Activated CD8-positive, alpha-beta memory T cell treated with anti-CD3 and anti-CD28 coated beads, Interleukin-2, amount 50 U/mL, for 1 hour (primary cell): Measurements from ENCODE around the gene THRB.

ENCODE experiments used
- DNase-seq: peaks from one replicate; pipeline ENCODE4 v3.0.0-alpha.2; 2020; ENCODE audit errors: extremely low read depth

Gene THRB

DNA sequence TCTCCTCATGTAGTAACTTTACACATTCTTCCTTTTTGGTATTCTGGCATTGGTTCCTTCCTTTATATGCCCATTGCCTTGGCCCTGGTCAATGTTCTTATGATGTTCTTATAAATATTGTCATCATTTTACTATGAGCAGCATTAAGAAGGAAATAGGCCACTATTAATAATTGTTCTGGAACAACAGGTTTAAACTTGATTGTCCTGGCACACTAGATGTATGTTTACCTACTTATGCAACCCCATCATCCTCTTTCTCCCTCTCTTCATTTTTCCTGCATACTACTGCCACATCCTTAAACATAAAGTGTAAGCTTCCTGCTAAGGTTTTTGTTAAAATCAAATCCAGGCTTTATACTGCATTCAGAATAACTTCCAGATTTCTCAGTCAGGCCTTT is 114.7 kb downstream of the THRB start:
- no peak for DNase-seq

DNA sequence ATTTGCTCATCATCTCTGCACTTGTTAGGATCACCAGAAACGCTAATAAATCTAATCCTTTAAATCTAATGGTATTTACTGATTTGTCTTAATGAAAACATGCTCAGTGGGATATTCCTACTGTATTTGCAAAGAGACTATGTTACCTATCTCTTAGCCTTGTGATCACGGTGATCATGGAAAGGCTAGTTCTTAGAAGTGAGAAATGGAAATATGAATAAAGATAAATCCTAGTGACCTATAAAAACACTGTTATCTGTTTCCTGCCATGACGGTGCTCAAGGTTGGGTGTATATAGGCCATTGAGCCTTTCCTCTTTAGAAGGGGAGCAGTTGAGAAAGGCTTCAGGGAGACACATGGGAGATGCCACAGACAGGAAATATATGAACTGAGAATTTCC is 116.3 kb downstream of the THRB start:
- DNase-seq, result no peak

DNA sequence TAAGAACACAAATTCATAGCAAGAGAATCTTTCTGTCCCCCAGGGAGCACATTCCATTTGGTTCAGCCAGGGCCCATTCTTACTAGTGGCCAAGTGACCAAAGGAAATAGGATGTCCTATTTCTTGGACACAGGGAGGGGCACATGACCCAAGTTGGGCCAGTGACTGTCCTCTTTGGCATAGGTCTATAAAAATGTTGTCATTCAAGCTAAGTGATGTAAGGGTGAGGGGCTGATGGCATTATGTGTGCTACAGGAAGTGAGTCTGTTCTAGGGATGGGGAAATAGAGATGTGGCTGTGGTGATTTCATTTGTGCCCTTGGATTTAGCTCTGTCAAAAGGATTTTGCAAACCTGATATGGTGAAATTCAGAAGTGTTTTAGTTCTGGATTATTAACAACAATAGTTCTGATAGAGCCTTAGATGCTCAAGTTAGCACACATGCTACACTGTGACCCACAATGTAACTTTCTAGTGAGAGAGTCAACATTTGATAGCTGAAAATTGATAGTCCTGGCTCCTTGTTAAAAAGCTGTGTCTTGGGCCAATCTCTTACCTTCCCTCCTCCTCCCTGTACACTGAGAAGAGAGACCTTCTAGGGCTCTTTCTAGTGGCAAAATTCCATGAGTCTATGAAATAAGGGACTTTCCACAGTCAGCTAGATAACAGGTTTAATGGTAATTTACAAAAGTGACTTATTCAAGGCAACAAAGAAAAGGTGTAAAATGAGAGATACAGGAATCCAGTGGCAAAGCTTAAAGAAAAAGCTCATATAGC is 117.2 kb downstream of the THRB start:
- DNase-seq, result no peak

DNA sequence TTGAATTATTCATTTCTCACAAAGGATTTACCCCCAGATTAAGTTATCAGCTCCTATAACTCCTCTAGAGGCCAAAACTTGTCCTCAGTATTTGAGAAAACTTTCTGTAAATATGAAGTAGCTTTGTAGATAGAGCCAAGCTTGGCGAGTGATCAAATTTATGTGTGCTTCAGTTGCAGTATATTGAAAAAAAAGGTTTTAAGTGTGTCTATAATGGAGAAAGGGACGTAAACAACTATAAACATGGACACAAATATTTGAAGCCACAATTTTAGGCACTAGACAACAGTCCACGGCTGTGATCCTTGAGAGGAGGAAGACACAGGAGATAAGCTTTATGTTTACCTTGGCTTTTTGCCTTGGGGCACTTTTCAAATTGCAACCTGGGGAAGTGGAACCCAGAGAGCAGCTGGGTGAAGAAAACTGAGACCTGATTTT is 118.7 kb downstream of the THRB start:
- DNase-seq, result no peak

DNA sequence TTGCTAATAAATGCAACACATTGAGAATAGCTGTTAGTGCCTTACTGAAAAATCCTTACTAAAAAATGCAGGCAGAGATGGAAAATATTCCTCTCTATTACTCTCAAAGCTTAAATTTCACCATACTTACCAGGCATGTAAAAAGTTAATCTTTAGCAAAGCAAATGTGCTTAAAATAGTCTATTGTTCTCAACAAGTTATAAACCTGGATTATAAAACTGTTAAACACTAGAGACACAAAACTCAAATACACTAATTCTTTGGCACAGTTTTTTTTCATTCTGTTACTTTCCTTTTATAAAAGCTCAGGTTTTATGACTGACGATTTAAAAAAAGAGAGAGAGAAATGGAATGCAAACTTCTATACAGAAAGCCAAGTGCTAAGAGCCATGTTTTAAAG is 119.8 kb downstream of the THRB start:
- DNase-seq, result no peak

DNA sequence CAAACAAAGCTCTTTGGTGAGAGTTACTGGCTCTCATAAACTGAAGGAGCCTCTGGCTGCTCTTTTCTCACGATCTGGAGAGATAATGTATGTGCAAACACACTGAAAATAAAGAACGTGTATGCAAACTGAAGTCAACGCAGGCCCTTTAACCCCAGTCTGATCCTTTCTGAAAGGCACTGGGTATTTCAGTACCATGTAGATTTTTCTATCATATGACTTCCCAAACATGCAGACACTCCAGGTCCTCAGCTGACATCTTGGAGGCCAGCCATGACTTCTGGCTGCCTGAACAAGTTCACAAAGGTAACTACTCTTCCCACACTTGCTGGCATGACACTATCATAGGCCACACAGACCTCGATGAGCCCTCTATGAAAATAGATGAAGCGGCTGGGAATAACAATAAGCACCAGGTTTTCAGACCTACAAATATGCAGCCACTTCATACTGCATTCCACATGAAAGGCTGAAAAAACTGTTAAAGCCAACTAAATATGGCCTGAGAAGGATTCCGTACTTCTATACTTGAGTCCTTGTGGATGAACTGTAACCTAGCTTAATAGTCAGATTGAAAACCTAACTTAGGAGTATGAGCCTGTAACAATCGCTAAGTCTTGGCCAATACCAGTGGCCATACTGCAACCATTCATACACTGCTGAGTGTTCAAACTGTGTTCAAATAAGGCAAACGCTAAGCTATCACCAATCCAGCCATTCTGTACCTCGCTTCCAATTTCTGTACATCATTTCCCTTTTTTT is 121.3 kb downstream of the THRB start:
- DNase-seq, result no peak

DNA sequence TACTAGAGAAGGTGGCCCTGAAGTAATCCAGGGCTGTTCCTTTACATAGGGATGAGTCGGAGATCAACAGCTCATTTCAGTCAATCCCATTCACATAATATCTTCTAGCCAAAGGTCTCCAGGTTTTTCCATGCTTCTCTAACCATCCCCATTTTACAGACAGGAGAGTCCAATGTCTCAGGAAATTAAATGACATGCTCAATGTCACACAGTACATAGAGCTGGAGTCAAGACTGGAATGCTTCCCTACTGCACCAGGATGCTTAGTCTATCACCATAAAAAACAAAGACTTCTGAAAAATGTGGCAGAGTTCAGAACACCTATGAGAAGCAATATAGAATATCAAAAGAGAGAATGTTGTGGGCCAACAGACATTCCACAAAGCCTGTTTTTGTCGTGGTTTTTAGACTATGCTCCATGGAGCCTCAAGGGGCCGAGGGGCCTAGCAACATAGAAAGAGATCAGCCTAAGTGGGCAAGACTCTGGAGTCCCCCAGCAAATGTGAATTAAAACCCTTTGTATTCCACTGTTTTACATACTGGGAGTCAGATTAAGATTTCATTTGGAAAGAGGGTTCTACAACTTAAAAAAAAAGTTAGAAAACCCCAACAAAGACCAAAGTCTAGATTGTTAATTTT is 122.0 kb downstream of the THRB start:
- no peak for DNase-seq

DNA sequence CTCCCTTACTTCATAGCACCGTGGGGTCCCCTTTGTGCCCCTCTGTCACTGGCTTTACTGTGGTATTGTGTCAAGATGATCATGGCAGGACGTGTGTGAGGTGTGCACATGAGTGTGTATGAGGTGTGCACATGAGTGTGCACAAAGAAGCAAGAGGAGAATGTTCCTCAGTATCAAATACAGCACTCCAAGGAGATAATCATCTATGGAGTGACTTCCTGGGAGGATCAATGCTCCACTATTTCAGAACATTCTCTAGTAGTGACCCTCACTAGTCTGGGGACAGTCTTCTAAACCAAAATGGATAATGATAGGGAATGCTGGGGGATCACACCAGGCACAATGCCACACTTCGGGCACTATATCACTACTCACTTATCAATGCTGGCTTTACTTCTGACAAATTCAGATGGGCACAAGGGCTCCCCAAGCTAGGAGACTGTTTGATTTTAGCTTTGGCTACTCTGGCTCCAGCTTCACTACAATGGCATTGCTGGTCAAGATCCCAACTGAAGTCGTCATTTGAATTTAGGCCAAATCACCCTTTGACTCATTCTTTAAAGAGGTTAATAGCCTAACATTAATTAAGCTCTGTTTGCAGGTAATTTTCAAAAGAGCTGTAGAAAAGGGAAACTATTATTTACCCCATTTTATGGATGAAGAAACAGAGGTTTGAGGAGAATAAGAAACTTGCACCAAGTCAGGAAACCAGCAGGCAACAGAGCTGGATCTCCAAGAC is 124.1 kb downstream of the THRB start:
- DNase-seq, result no peak

DNA sequence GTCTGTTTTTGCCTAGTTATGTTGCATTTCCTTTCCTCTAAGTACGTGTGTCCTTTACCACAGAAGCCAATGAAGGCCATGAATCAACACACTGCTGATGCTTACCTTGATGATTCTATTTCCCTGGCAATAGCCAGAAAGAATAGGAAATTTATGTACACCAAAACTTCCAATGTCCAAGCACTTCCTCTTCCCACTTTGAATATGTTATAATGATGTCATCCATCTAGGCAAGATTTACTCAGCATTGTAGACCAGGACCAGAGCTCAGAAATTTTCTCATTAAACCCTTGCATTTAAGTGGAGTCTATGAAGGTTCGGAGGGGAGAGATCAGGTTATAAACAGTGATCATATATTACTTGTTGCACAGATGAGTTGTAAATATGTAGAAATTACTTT is 126.0 kb downstream of the THRB start:
- no peak for DNase-seq

DNA sequence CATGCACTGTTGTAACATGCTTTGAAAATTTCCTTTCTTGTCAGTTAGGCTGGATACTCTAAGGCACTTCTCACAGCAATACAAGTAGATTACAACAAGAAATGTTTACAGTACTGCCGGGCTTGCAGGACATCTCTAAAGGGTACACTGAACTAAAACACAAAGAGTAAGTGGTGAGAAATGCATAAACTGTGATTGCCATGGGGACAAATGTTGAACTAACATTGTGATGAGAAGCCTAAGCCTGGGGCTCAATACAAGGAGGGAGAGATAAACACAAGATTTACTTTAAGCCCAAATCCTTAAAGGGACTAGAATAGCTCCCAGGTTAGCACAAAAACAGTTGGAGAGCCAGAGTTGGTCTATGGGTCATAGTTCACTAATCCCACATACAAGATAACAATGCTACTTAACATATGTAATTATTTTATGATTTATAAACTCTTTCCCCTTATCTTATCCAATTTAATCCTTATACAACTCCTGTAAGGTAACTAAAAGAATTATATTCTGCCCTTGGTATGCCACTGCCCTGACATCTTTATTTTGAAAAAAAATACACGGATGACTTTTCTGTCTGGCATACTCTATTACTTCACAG is 126.9 kb downstream of the THRB start:
- no peak for DNase-seq

DNA sequence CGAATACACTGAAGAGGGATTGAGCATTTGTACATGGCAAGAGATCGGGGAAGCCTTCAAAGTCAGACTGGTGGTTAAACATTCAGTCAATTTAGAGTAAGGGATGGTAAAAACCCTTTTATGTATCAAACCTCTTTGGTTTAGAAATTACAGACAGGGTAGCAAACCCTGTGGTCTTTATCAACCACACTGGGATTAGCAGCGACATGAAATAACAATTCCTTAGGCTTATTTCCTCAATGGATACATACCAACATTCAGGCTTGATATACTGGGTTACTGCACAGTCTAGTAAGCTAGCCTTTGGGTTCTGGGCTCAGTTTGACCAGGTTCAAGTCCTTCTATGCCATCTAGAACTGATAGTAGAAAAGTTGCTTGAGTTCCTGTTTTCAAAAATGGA is 127.4 kb downstream of the THRB start:
- no peak for DNase-seq

DNA sequence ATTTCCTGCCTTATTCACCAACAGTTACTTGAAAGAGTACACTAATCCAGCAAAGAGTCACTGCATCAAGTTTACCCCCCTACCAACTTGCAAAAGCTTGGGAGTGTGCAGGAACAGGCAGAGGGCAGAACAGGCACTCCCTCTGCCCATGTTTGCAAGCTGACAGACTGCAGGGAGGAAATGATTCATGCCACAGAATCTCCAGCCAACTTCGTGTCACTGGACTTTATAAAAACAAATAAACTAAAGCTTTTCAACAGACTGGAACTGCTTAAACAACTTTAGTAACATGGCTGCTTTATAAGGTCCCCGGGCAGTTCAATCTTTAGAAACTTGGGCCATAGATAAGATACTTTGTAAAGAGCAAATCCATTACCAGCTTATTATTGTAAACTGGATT is 129.5 kb downstream of the THRB start:
- DNase-seq, result no peak

DNA sequence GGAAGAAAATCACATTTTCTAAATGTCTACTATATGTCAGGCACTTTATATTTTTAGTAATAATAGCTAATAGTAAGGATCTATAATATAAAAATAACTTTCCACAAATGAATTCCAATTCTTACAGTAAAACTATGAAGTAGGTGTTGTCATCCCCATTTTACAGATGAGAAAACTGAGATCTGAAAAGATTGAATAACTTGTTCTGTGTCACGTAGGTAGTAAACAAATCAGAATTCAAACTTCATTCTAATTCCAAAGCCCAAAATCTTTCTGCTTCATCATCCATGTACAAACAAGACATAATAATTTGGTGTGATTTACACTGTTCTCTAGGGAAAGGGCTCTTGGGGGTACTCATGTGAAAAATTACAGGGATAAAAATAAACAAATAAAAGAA is 130.3 kb downstream of the THRB start:
- no peak for DNase-seq

DNA sequence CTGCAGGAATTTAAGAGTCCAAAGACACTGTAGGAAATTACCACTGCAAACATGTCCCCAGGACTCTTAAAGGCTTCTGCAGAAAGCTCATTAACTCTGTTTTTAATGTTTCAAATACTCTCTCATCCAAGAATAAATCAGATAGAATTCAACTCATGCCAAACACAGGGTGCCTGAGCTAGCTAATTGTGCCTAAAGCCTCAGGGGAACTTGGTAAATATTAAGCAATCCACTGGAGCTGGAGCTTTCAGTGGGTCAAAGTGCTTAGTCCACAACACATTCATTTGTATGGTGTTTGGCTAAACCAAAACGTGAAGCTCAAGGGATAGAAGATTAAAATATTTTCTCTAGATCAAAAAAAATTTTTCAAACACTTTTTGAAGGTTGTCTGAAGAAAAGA is 131.4 kb downstream of the THRB start:
- DNase-seq, result no peak

DNA sequence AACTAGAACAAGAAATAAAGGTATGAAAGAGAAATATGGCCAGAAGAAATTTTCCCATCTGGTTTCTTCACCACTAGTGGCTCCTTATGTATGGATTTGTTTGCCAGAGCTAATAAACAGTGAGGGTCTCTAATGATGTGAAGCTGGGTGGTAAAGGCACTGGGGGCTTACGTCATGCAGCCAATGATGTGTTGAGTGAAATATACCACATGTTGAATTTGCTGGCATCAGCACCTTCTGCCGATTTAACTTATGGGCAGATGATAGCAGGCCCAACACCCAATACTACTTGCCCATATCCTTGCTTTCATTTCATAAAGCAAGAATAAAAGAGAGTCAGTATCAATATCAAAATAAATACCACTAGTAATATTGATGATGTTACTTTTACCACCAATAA is 133.0 kb downstream of the THRB start:
- DNase-seq, result no peak

DNA sequence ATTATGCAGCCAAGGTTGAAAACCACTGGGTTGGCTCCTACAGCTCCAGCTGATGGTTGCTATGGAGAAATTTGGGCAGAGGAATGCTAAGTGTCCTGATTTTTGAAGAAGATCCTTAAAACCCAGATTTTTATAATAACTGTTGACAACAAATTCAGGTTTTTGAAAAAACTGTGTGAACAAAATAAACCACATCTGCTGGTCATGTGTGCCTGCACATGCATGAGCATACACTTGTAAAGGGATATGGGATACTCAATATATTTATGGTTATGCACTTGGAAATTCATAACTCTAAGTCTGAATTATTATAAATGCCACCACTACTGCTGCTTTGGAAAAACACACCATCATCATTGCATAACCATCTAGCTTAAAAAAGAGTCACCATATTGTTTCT is 133.7 kb downstream of the THRB start:
- DNase-seq, result no peak

DNA sequence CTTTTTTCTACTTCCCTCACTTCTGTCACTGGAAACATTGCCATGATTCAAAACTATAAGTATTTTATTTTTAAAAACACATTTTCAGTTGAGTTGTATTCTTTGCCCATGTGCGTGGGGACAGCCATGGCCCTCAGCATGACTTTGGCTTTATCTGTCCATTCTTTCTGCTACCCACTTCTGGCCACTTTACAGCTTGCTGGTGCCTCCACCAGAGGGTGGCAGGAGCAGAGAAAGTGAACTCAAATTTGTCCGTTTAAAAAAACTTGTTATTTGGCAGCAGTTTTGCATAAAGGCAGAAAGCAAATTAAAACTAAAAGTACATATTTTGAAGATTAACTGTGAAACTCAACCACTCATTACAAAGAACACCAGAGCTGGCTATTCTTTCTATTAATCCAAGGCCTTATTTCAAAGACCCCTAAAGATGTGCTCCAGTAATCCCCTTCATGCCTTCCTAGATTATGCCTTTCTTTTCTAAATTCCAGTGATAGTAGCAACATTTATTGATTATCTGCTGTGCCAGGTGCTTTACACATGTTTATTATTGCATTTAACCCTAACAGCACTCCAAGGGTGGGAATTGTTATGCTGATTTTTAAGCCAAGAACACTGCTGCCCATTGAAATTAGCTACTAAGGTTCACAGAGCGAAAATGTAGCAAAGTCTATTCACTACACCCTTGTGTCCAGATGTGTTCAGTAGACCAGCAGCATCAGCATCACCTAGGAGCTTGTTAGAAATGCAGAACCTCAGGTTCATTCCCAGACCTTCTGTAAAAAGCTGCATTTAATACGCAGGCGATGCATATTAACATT is 134.8 kb downstream of the THRB start:
- DNase-seq, result no peak

DNA sequence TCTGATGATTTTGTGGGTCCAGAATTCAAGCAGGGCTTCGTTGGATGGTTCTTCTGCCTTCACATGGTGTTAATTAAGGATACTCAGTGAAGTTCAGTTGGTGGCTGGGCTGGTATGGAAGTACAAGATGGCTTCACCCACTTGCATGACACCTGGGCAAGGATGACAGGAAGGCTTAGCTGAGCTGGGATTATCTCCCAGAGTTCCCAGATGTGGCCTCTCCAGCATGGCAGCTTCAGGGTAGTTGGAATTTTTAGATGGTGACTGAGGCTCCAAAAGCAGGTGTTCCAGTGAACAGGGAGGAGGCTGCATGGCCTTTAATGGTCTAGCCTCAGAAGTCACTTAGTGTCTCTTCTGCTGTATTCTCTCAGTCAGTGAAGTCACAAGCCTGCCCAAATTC is 135.5 kb downstream of the THRB start:
- DNase-seq, result no peak

DNA sequence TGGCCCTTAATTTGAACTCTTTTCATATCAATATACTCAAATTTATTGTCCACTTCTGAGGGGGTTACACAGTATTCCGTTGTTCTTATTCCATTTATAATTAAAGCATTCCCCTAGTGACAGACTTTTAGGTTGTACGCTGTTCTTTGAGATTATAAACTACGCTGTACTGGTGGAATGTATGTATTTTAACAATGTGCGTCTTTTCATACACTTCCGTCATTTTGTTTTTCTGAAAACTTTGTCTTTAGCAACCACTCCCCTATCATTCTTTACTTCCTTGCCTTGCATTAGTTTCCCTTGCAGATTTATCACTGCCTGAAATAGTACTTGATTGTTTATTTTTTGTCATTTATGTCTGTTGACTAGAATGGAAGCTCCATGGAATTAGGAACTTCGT is 137.0 kb downstream of the THRB start:
- DNase-seq, result no peak

DNA sequence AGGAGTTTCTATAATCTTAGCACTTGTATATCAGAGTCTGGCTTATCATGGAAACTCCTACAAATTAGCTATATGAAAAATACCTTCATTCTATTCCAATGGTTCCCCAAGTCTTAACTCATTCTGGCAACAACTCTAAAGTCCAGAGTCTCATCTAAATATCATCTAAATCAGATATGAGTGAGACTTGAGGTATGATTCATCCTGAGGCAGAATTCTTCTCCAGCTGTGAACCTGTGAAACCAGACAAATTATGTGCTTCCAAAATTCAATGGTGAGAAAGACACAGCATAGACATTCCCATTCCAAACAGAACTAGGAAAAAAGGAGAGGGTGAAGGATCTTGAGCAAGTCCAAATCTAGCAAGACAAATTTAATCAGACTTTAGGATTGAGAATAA is 138.8 kb downstream of the THRB start:
- DNase-seq, result no peak

DNA sequence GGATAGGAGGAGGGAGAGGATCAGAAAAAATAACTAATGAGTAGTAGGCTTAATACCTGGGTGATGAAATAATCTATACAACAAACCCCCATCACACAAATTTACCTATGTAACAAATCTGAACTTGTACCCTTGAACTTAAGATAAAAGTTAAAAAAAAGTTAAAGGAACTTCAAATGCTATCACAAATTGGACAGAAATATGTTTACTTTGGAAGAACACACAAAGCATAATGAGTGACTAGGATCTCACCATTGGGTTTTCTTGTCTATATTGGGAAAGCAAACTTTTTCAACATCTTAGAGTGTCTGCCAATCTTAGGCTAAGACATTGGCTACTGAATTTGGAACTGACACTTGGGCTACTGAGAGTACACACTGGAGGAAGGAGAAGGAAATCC is 140.4 kb downstream of the THRB start:
- DNase-seq, result no peak
